ENCODE measurements around the gene TUBA3D.
"Not testable (repeated sequence)": the region's sequence is repeated elsewhere in the genome, so short reads cannot be mapped to it uniquely, and the experiment has no call there.

TUBA3D gene

GRCh38 chr2:131484906-131485460, 9.1 kb downstream of the TUBA3D start:
- not testable (repeated sequence) for DNase-seq

- not testable (repeated sequence) for DNase-seq
Observed at GRCh38 chr2:131486201-131486902, 10.4 kb downstream of the TUBA3D start.

- no peak for DNase-seq
Observed at GRCh38 chr2:131488306-131489205, 12.6 kb downstream of the TUBA3D start.

GRCh38 chr2:131490616-131491468, 14.9 kb downstream of the TUBA3D start:
- peak in 1 of 2 experiments; percentile 10 for DNase-seq

- DNase-seq, result not testable (repeated sequence)
Observed at GRCh38 chr2:131491469-131491836, 15.5 kb downstream of the TUBA3D start.

- DNase-seq, result not testable (repeated sequence)
Observed at GRCh38 chr2:131492015-131492417, 16.1 kb downstream of the TUBA3D start, which contains the start of gene MZT2A. TSS of gene MZT2A (minus strand) at chr2:131492397. CDS start at chr2:131492376, 21 bp downstream.

GRCh38 chr2:131492418-131493198, 16.7 kb downstream of the TUBA3D start:
- peak; percentile 90 to 91 for DNase-seq

GRCh38 chr2:131493199-131493968, 17.5 kb downstream of the TUBA3D start:
- DNase-seq, result no peak

GRCh38 chr2:131495506-131495905, 19.6 kb downstream of the TUBA3D start:
- not testable (repeated sequence) for DNase-seq

GRCh38 chr2:131498321-131498973, 22.5 kb downstream of the TUBA3D start:
- DNase-seq, result not testable (repeated sequence)

- not testable (repeated sequence) for DNase-seq
Observed at GRCh38 chr2:131503587-131503986, 27.7 kb downstream of the TUBA3D start.

GRCh38 chr2:131504082-131504750, 28.3 kb downstream of the TUBA3D start:
- not testable (repeated sequence) for DNase-seq

- DNase-seq, result no peak
Observed at GRCh38 chr2:131509615-131510014, 33.7 kb downstream of the TUBA3D start.

- not testable (repeated sequence) for DNase-seq
Observed at GRCh38 chr2:131511291-131511968, 35.5 kb downstream of the TUBA3D start.

GRCh38 chr2:131511969-131512870, 36.3 kb downstream of the TUBA3D start:
- DNase-seq, result not testable (repeated sequence)

GRCh38 chr2:131514408-131515166, 38.7 kb downstream of the TUBA3D start:
- not testable (repeated sequence) for DNase-seq

- not testable (repeated sequence) for DNase-seq
Observed at GRCh38 chr2:131515235-131515634, 39.3 kb downstream of the TUBA3D start.
